GM20000 (cell line): ENCODE results near the gene NEB.
"Not testable (repeated sequence)": the region's sequence is repeated elsewhere in the genome, so short reads cannot be mapped to it uniquely, and the experiment has no call there.

Experiments used
- DNase-seq: peaks from one replicate; pipeline ENCODE4 v3.0.0; 2012; ENCODE audit warnings: low spot score
- CTCF ChIP-seq: IDR thresholded peaks from 2 replicates; pipeline ENCODE4 v1.5.1; 2012; ENCODE audit warnings: mild to moderate bottlenecking, control low read depth; ENCODE audit errors: extremely low read depth, missing control alignments

The NEB gene

GRCh38 chr2:151560289-151560688 lies 174.0 kb downstream of the NEB start:
- DNase-seq, result no peak

GRCh38 chr2:151559431-151559830 lies 174.8 kb downstream of the NEB start:
- DNase-seq, result not testable (repeated sequence)

More at GRCh38 chr2:151560289-151560688, 174.0 kb downstream of the NEB start:
- TF ChIP-seq CTCF, result no peak

GRCh38 chr2:151557883-151558282 lies 176.4 kb downstream of the NEB start:
- DNase-seq, result not testable (repeated sequence)

- TF ChIP-seq CTCF, result no peak
- no peak for DNase-seq
Measured at GRCh38 chr2:151556121-151556520, 178.2 kb downstream of the NEB start.

GRCh38 chr2:151552287-151552686 lies 182.0 kb downstream of the NEB start:
- TF ChIP-seq CTCF, result no peak
- DNase-seq, result no peak

- DNase-seq, result no peak
- no peak for TF ChIP-seq CTCF
Measured at GRCh38 chr2:151551556-151551955, 182.7 kb downstream of the NEB start.

- DNase-seq, result no peak
- no peak for TF ChIP-seq CTCF
Measured at GRCh38 chr2:151549191-151549590, 185.1 kb downstream of the NEB start.

- DNase-seq, result no peak
- TF ChIP-seq CTCF, result no peak
Measured at GRCh38 chr2:151544449-151544848, 189.8 kb downstream of the NEB start.

- no peak for DNase-seq
- no peak for TF ChIP-seq CTCF
Measured at GRCh38 chr2:151543876-151544275, 190.4 kb downstream of the NEB start.
